ENCODE results near the gene CCL2.

The CCL2 gene

DNA sequence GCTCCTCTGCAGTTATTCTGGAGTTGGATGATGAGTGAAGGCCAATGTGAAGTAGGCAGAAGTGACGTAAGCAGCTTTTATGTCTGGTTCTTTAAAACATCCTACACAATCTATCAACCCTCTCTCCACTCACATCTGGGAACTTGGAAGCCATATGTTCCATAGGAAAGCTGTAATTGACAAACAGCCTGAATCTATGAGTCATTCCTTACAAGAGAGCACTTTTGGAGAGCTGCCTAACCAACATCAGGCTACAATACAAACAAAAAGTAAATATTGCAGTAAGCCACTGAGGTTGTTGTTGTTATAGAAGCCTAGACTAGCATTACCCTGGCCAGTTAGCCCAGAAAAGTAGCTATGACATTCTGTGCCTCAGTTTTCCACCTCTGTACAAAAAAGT, 20.8 kb downstream of the CCL2 start:
- TF ChIP-seq, protein P1, sequence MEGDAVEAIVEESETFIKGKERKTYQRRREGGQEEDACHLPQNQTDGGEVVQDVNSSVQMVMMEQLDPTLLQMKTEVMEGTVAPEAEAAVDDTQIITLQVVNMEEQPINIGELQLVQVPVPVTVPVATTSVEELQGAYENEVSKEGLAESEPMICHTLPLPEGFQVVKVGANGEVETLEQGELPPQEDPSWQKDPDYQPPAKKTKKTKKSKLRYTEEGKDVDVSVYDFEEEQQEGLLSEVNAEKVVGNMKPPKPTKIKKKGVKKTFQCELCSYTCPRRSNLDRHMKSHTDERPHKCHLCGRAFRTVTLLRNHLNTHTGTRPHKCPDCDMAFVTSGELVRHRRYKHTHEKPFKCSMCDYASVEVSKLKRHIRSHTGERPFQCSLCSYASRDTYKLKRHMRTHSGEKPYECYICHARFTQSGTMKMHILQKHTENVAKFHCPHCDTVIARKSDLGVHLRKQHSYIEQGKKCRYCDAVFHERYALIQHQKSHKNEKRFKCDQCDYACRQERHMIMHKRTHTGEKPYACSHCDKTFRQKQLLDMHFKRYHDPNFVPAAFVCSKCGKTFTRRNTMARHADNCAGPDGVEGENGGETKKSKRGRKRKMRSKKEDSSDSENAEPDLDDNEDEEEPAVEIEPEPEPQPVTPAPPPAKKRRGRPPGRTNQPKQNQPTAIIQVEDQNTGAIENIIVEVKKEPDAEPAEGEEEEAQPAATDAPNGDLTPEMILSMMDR (IDR thresholded peaks at IDR 0.05) = no peak

GRCh38 chr17:34276826-34277225, 21.7 kb downstream of the CCL2 start:
- TF ChIP-seq, protein P1 (IDR thresholded peaks at IDR 0.05) = no peak

GRCh38 chr17:34283571-34283970, 28.5 kb downstream of the CCL2 start:
- TF ChIP-seq, protein P1 (IDR thresholded peaks at IDR 0.05) = no peak

- TF ChIP-seq, protein P1 (IDR thresholded peaks at IDR 0.05) = no peak
Observed at GRCh38 chr17:34285286-34285792, 30.3 kb downstream of the CCL2 start, which contains the start of gene CCL11. Gene CCL11 (plus strand): TSS chr17:34285742. CDS start chr17:34285809, 67 bp downstream.

- TF ChIP-seq, protein P1 (IDR thresholded peaks at IDR 0.05) = no peak
Observed at GRCh38 chr17:34287875-34288274, 32.8 kb downstream of the CCL2 start.

GRCh38 chr17:34290586-34290985, 35.5 kb downstream of the CCL2 start:
- TF ChIP-seq, protein P1 (IDR thresholded peaks at IDR 0.05) = no peak

GRCh38 chr17:34291721-34292348, 36.8 kb downstream of the CCL2 start:
- TF ChIP-seq, protein P1 (IDR thresholded peaks at IDR 0.05) = no peak
